ENCODE data around the gene MRPL1.
A peak's percentile ranks its signal among the peaks of the same experiment; 100 is the strongest.

MRPL1 gene

GRCh38 chr4:77862478-77863216, at the start of gene MRPL1:
Gene MRPL1 (plus strand): TSS chr4:77862830. CDS start chr4:77862849, 19 bp downstream.
- TF ChIP-seq CTCF (IDR thresholded peaks at IDR 0.05; ENCODE audit: low read depth, low read length, missing control alignments): no peak
- H3K4me3 ChIP-seq (replicated peaks; ENCODE audit: low read depth, low read length): peak within 1 kb of the TSS; percentile 61
- DNase-seq (ENCODE audit: extremely low read depth, low read depth): peak; percentile 92

- H3K4me3 ChIP-seq (replicated peaks; ENCODE audit: low read depth, low read length): no peak overlapping the region
- TF ChIP-seq CTCF (IDR thresholded peaks at IDR 0.05; ENCODE audit: low read depth, low read length, missing control alignments): no peak
- no peak for DNase-seq (ENCODE audit: extremely low read depth, low read depth)
Observed at GRCh38 chr4:77815636-77816035, 47.0 kb upstream of the MRPL1 start.

GRCh38 chr4:77816546-77816945, 46.1 kb upstream of the MRPL1 start:
- no peak for DNase-seq (ENCODE audit: extremely low read depth, low read depth)
- no peak overlapping the region for H3K4me3 ChIP-seq (replicated peaks; ENCODE audit: low read depth, low read length)
- no peak for TF ChIP-seq CTCF (IDR thresholded peaks at IDR 0.05; ENCODE audit: low read depth, low read length, missing control alignments)

GRCh38 chr4:77817304-77818072, 45.1 kb upstream of the MRPL1 start:
- TF ChIP-seq CTCF (IDR thresholded peaks at IDR 0.05; ENCODE audit: low read depth, low read length, missing control alignments): no peak
- no peak for DNase-seq (ENCODE audit: extremely low read depth, low read depth)
- peak overlapping the region; percentile 84 for H3K4me3 ChIP-seq (replicated peaks; ENCODE audit: low read depth, low read length)

- TF ChIP-seq CTCF (IDR thresholded peaks at IDR 0.05; ENCODE audit: low read depth, low read length, missing control alignments): peak; percentile 56
- peak overlapping the region; percentile 84 for H3K4me3 ChIP-seq (replicated peaks; ENCODE audit: low read depth, low read length)
- DNase-seq (ENCODE audit: extremely low read depth, low read depth): peak; percentile 70
Observed at GRCh38 chr4:77818073-77818601, 44.5 kb upstream of the MRPL1 start.

GRCh38 chr4:77818602-77819403, 43.8 kb upstream of the MRPL1 start, which contains the start of gene CNOT6L:
Gene CNOT6L (minus strand): TSS chr4:77819368. CDS start chr4:77819308, 60 bp downstream.
- H3K4me3 ChIP-seq (replicated peaks; ENCODE audit: low read depth, low read length): peak within 1 kb of the TSS; percentile 84
- no peak for TF ChIP-seq CTCF (IDR thresholded peaks at IDR 0.05; ENCODE audit: low read depth, low read length, missing control alignments)
- DNase-seq (ENCODE audit: extremely low read depth, low read depth): no peak
